IMR-90 (cell line): ENCODE data around the gene GADL1. TPM values are rescaled to one million over a fixed set of nuclear protein-coding genes. Genes with fewer than 3 reads are reported as not detected.

Experiments used
- ATAC-seq: fragments of 200-7000 bp; cut with Tn5 transposase; 2 replicates; pipeline ENCODE4 v1.9.1; 2020; ENCODE audit warnings: low read depth, mild to moderate bottlenecking, moderate library complexity
- BruUV-seq: library from RNA; stranded (reverse); fragments of 400-500 nt; replicated peaks from 2 replicates; lab custom pipeline; 2021; lab: Mats Ljungman, UMichigan
- CTCF ChIA-PET: fragments of 300-600 bp; formaldehyde crosslinking; extraction: SDS; loops from one replicate; lab custom pipeline; 2021; ENCODE audit warnings: antibody characterized with exemption; lab: Yijun Ruan, JAX
- POLR2A ChIA-PET: fragments of 300-600 bp; sonication (Branson Sonifier 250); formaldehyde crosslinking; loops from one replicate; lab custom pipeline; 2022; ENCODE audit warnings: antibody characterized with exemption; ENCODE audit not compliant: unreplicated experiment; lab: Charles Lee
- DNase-seq: peaks from one replicate; pipeline ENCODE4 v3.0.0; 2013
- H2AFZ ChIP-seq: replicated peaks from 2 replicates; pipeline ENCODE3; 2013; ENCODE audit warnings: low read length, mild to moderate bottlenecking; ENCODE audit not compliant: poor library complexity
- H2AK5ac ChIP-seq: 2 replicates; pipeline ENCODE4 v1.6.1; 2013; ENCODE audit warnings: low read depth, low read length, inconsistent platforms
- H2AK9ac ChIP-seq: replicated peaks from 2 replicates; pipeline ENCODE3; 2013; ENCODE audit warnings: mild to moderate bottlenecking, low read depth, low read length, moderate library complexity; ENCODE audit not compliant: poor library complexity
- H2BK120ac ChIP-seq: 2 replicates; pipeline ENCODE4 v1.6.1; 2013; ENCODE audit warnings: low read depth, low read length, inconsistent platforms
- H2BK15ac ChIP-seq: 3 replicates; pipeline ENCODE4 v1.6.1; 2013; ENCODE audit warnings: low read depth, low read length, inconsistent platforms
- H2BK20ac ChIP-seq: 2 replicates; pipeline ENCODE4 v1.6.1; 2013; ENCODE audit warnings: low read depth, mild to moderate bottlenecking, inconsistent platforms, low read length, moderate library complexity
- H2BK5ac ChIP-seq: 2 replicates; pipeline ENCODE4 v1.6.1; 2013; ENCODE audit warnings: mild to moderate bottlenecking, low read depth, low read length, inconsistent platforms; ENCODE audit not compliant: poor library complexity, severe bottlenecking
- H3K14ac ChIP-seq: replicated peaks from 2 replicates; pipeline ENCODE4 v1.6.1; 2013; ENCODE audit warnings: low read depth, low read length, inconsistent platforms
- H3K18ac ChIP-seq: 2 replicates; pipeline ENCODE4 v1.6.1; 2013; ENCODE audit warnings: low read depth, low read length, control low read depth
- H3K23ac ChIP-seq: 2 replicates; pipeline ENCODE4 v1.6.1; 2013; ENCODE audit warnings: low read depth, low read length, inconsistent platforms
- H3K27ac ChIP-seq: 2 replicates; pipeline ENCODE4 v1.5.1; 2013; ENCODE audit warnings: mild to moderate bottlenecking, control low read depth, low read length; ENCODE audit not compliant: insufficient read depth
- H3K27me3 ChIP-seq: 2 replicates; pipeline ENCODE4 v1.6.1; 2013; ENCODE audit warnings: low read length; ENCODE audit not compliant: control insufficient read depth, insufficient read depth
- H3K36me3 ChIP-seq: 2 replicates; pipeline ENCODE4 v1.6.1; 2013; ENCODE audit warnings: low read length, mixed read lengths; ENCODE audit not compliant: control insufficient read depth, insufficient read depth
- H3K4ac ChIP-seq: 2 replicates; pipeline ENCODE4 v1.6.1; 2013; ENCODE audit warnings: low read depth, low read length, inconsistent platforms
- H3K4me1 ChIP-seq: 2 replicates; pipeline ENCODE4 v1.6.1; 2013; ENCODE audit warnings: low read length, mixed read lengths; ENCODE audit not compliant: control insufficient read depth, insufficient read depth
- H3K4me2 ChIP-seq: 2 replicates; pipeline ENCODE4 v1.6.1; 2013; ENCODE audit warnings: low read depth, mild to moderate bottlenecking, control low read depth, low read length, moderate library complexity
- H3K4me3 ChIP-seq: 2 replicates; pipeline ENCODE4 v1.5.1; 2013; ENCODE audit warnings: low read depth, mild to moderate bottlenecking, control low read depth, low read length, moderate library complexity; ENCODE audit not compliant: insufficient read depth
- H3K56ac ChIP-seq: 2 replicates; pipeline ENCODE4 v1.6.1; 2013; ENCODE audit warnings: low read length, inconsistent platforms; ENCODE audit not compliant: insufficient read depth; ENCODE audit errors: extremely low read depth
- H3K79me1 ChIP-seq, 2 experiments: 2 replicates each; pipeline ENCODE4 v1.6.1; 2013; ENCODE audit warnings: low read length in 2 of 2, inconsistent platforms in 1 of 2, low read depth in 1 of 2
- H3K9ac ChIP-seq: 2 replicates; pipeline ENCODE4 v1.6.1; 2013; ENCODE audit warnings: low read depth, low read length, control low read depth
- H3K9me1 ChIP-seq: 2 replicates; pipeline ENCODE4 v1.6.1; 2013; ENCODE audit warnings: low read length, inconsistent platforms; ENCODE audit not compliant: insufficient read depth
- H3K9me3 ChIP-seq: 2 replicates; pipeline ENCODE4 v1.6.1; 2013; ENCODE audit warnings: low read length; ENCODE audit not compliant: control insufficient read depth, insufficient read depth
- H4K20me1 ChIP-seq: 2 replicates; pipeline ENCODE4 v1.6.1; 2013; ENCODE audit warnings: low read length, inconsistent platforms; ENCODE audit not compliant: insufficient read depth
- H4K5ac ChIP-seq: 2 replicates; pipeline ENCODE4 v1.6.1; 2013; ENCODE audit warnings: mild to moderate bottlenecking, low read depth, low read length, control low read depth
- H4K8ac ChIP-seq, 2 experiments: 2 replicates each; pipeline ENCODE4 v1.6.1; 2013; ENCODE audit warnings: low read depth in 2 of 2, low read length in 2 of 2, control low read depth in 1 of 2, inconsistent platforms in 1 of 2
- H4K91ac ChIP-seq: 2 replicates; pipeline ENCODE4 v1.6.1; 2013; ENCODE audit warnings: low read depth, low read length, inconsistent platforms; ENCODE audit not compliant: insufficient read depth
- FOS ChIP-seq: fragments of 150-350 bp; IDR thresholded peaks from 2 replicates; pipeline ENCODE4 v1.6.1; 2016; ENCODE audit warnings: low read depth, low read length
- MAZ ChIP-seq: IDR thresholded peaks from 2 replicates; pipeline ENCODE4 v1.6.1; 2012; ENCODE audit warnings: low read depth, mild to moderate bottlenecking, low read length, improper control_type of control experiment, moderate library complexity, borderline replicate concordance
- MXI1 ChIP-seq: IDR thresholded peaks from 2 replicates; pipeline ENCODE4 v1.6.1; 2012; ENCODE audit warnings: low read depth, mild to moderate bottlenecking, low read length, moderate library complexity, borderline replicate concordance
- dilution Hi-C: fragments of 300-500 bp; cut with HindIII; formaldehyde crosslinking; loops from one replicate; pipeline ENCODE4 v1.14.3; 2018; ENCODE audit warnings: low sequenced_read_pairs; ENCODE audit not compliant: unreplicated experiment
- in situ Hi-C: fragments of 300-500 bp; cut with MboI; formaldehyde crosslinking; loops from 3 replicates; pipeline ENCODE4 v1.14.3; 2019; ENCODE audit warnings: low sequenced_read_pairs, inconsistent platforms, mixed read lengths
- intact Hi-C: fragments of 100-400 bp; cut with micrococcal nuclease; formaldehyde crosslinking; loops from 2 replicates; pipeline ENCODE4 v1.10.0; 2022
- polyA plus RNA-seq, 3 experiments: library from polyadenylated mRNA; depleted of rRNA; stranded (reverse); fragments of >200 nt; gene quantifications; 2 replicates each; pipeline ENCODE4 v1.2.3, GENCODE V29; 2012; ENCODE audit warnings: low replicate concordance in 1 of 3
- total RNA-seq: library from RNA; depleted of rRNA; stranded (reverse); fragments of >200 nt; gene quantifications from 2 replicates; pipeline ENCODE4 v1.2.3, GENCODE V29; 2012
- TF ChIP-seq, protein P1 (sequence below): fragments of 150-350 bp; IDR thresholded peaks from 2 replicates; pipeline ENCODE4 v1.6.1; 2017; ENCODE audit warnings: mild to moderate bottlenecking, antibody characterized with exemption, low read length, low read depth

Gene GADL1
- total and polyA plus RNA-seq, 2 of the 4 experiments (the other 2 are of a cell fraction), result not detected

DNA sequence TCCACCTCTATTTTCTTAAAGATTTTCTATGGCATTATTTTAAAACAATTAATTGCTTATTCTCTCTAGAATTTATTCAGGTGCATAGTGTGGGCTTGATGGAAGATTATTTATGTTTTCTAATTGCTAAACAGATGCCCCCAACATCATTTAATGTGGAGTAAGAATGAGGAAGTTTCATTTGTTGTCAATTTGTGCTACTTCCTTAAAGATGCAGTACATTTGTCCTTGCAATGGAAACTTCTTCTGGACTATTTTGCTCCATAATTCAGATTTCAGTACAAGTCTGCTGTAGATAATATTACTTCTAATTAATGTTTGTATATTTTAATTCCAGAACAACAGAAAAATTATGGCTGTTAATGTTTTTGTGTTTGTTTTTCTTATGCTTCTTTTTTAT lies 183.3 kb downstream of the GADL1 start:
- in situ Hi-C loops, result no loop called here
- H4K20me1 ChIP-seq, result no peaks in the 10 kb centered on the region
- dilution Hi-C loops, result no loop called here
- H3K4me1 ChIP-seq, result peaks cover 2% of the 10 kb centered on the region
- H2AFZ ChIP-seq, result no peak overlapping the region
- no peak overlapping the region for H4K5ac ChIP-seq
- H4K8ac ChIP-seq, result no peak overlapping the region
- TF ChIP-seq, protein P1, sequence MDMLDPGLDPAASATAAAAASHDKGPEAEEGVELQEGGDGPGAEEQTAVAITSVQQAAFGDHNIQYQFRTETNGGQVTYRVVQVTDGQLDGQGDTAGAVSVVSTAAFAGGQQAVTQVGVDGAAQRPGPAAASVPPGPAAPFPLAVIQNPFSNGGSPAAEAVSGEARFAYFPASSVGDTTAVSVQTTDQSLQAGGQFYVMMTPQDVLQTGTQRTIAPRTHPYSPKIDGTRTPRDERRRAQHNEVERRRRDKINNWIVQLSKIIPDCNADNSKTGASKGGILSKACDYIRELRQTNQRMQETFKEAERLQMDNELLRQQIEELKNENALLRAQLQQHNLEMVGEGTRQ, result no peak
- TF ChIP-seq MXI1, result no peak
- no peak for TF ChIP-seq FOS
- no peak for TF ChIP-seq MAZ
- H3K79me1 ChIP-seq, result no peaks in the 10 kb centered on the region
- H3K9ac ChIP-seq, result no peak overlapping the region
- no peak overlapping the region for H3K14ac ChIP-seq
- no peak overlapping the region for H2BK20ac ChIP-seq
- H3K56ac ChIP-seq, result no peak overlapping the region
- BruUV-seq, result no TSS peak
- ChIA-PET CTCF (no interaction called here), POLR2A (no interaction called here)
- no peak overlapping the region for H2BK120ac ChIP-seq
- intact Hi-C loops, result no loop called here
- H4K91ac ChIP-seq, result no peak overlapping the region
- no peak overlapping the region for H2BK15ac ChIP-seq
- H3K9me1 ChIP-seq, result no peaks in the 10 kb centered on the region
- no peak overlapping the region for H3K4ac ChIP-seq
- H3K4me3 ChIP-seq, result no peak overlapping the region
- no peak overlapping the region for H2AK9ac ChIP-seq
- ATAC-seq, result no peak
- no peaks in the 10 kb centered on the region for H3K36me3 ChIP-seq
- H3K18ac ChIP-seq, result no peak overlapping the region
- no peaks in the 10 kb centered on the region for H3K27me3 ChIP-seq
- no peak for DNase-seq
- H3K27ac ChIP-seq, result no peak overlapping the region
- no peak overlapping the region for H2BK5ac ChIP-seq
- H3K4me2 ChIP-seq, result no peak overlapping the region
- no peak overlapping the region for H2AK5ac ChIP-seq
- no peaks in the 10 kb centered on the region for H3K9me3 ChIP-seq
- no peak overlapping the region for H3K23ac ChIP-seq
